CD14-positive monocyte (primary cell): ENCODE data around the gene TMUB1. TPM values are rescaled to one million over a fixed set of nuclear protein-coding genes. Genes with fewer than 3 reads are reported as not detected.
A peak's percentile ranks its signal among the peaks of the same experiment; 100 is the strongest.

Source experiments
- DNase-seq, 3 donors: peaks; one replicate each; pipeline ENCODE4 v3.0.0-alpha.2; 2011 to 2022
- H2AFZ ChIP-seq: 2 replicates; pipeline ENCODE4 v1.6.0; 2012; ENCODE audit warnings: mild to moderate bottlenecking, low read depth, low read length, inconsistent platforms; ENCODE audit not compliant: insufficient read depth, poor library complexity, severe bottlenecking
- H3K27ac ChIP-seq, 2 donors: 1 replicate in 1 of 2; 2 replicates in 1 of 2; pipeline ENCODE4 v1.5.1; 2012 to 2013; ENCODE audit warnings: low read length in 2 of 2, control low read depth in 1 of 2, inconsistent platforms in 1 of 2, low read depth in 1 of 2, mild to moderate bottlenecking in 1 of 2
- H3K27me3 ChIP-seq, 2 donors: one replicate each; pipeline versions ENCODE4 v1.6.0 to v1.6.1; 2011 to 2013; ENCODE audit warnings: low read length in 2 of 2; ENCODE audit not compliant: control insufficient read depth in 2 of 2, insufficient read depth in 2 of 2
- H3K36me3 ChIP-seq, 2 donors: replicated peaks in 1 of 2; 1 replicate in 1 of 2; 2 replicates in 1 of 2; pipeline versions ENCODE4 v1.5.1 to v1.6.1; 2012 to 2013; ENCODE audit warnings: low read length in 2 of 2, control low read depth in 1 of 2, inconsistent platforms in 1 of 2, mild to moderate bottlenecking in 1 of 2; ENCODE audit not compliant: insufficient read depth in 2 of 2, control insufficient read depth in 1 of 2
- H3K4me1 ChIP-seq, 2 donors: 1 replicate in 1 of 2; 2 replicates in 1 of 2; pipeline versions ENCODE4 v1.5.1 to v1.6.1; 2012 to 2013; ENCODE audit warnings: low read length in 2 of 2, control low read depth in 1 of 2, inconsistent platforms in 1 of 2, mild to moderate bottlenecking in 1 of 2, moderate library complexity in 1 of 2; ENCODE audit not compliant: insufficient read depth in 2 of 2, control insufficient read depth in 1 of 2
- H3K4me2 ChIP-seq: replicated peaks from 2 replicates; pipeline ENCODE3; 2012; ENCODE audit warnings: low read length, moderate library complexity, mild to moderate bottlenecking; ENCODE audit not compliant: poor library complexity, severe bottlenecking; ENCODE audit errors: extremely low read depth
- H3K4me3 ChIP-seq, 3 experiments: fragments of 200-600 bp in 1 of 3; sonication (generic) in 1 of 3; replicated peaks in 1 of 3; 1 replicate in 2 of 3; 2 replicates in 1 of 3; pipeline ENCODE4 v1.5.1; 2011 to 2013; ENCODE audit warnings: low read length in 3 of 3, mild to moderate bottlenecking in 3 of 3, control low read depth in 2 of 3, low read depth in 2 of 3, inconsistent platforms in 1 of 3, moderate library complexity in 1 of 3
- H3K79me2 ChIP-seq: 2 replicates; pipeline ENCODE4 v1.6.0; 2012; ENCODE audit warnings: mild to moderate bottlenecking, control low read depth, inconsistent platforms, low read length, moderate library complexity; ENCODE audit not compliant: insufficient read depth
- H3K9ac ChIP-seq: 2 replicates; pipeline ENCODE4 v1.6.0; 2017; ENCODE audit warnings: low read length, mild to moderate bottlenecking; ENCODE audit not compliant: insufficient read depth, poor library complexity, severe bottlenecking
- H3K9me3 ChIP-seq, 2 donors: replicated peaks in 1 of 2; 1 replicate in 1 of 2; 2 replicates in 1 of 2; pipeline versions ENCODE4 v1.5.1 to v1.6.1; 2012 to 2013; ENCODE audit warnings: low read length in 2 of 2, control low read depth in 1 of 2; ENCODE audit not compliant: control insufficient read depth in 1 of 2, insufficient read depth in 1 of 2
- H4K20me1 ChIP-seq: 2 replicates; pipeline ENCODE4 v1.6.0; 2012; ENCODE audit warnings: mild to moderate bottlenecking, low read length, control low read depth, moderate library complexity; ENCODE audit not compliant: insufficient read depth
- H3K27ac Mint-ChIP-seq, 7 donors: one replicate each; pipeline ENCODE4 v1.8.0; 2020; ENCODE audit warnings: mild to moderate bottlenecking in 7 of 7, mixed read lengths in 7 of 7, moderate library complexity in 6 of 7, inconsistent platforms in 2 of 7
- H3K27me3 Mint-ChIP-seq, 3 donors: one replicate each; pipeline ENCODE4 v1.8.0; 2021 to 2022; ENCODE audit warnings: low read depth in 3 of 3, mild to moderate bottlenecking in 3 of 3, mixed read lengths in 3 of 3, moderate library complexity in 3 of 3, inconsistent platforms in 1 of 3
- H3K36me3 Mint-ChIP-seq, 2 donors: one replicate each; pipeline ENCODE4 v1.8.0; 2020; ENCODE audit warnings: mixed read lengths in 2 of 2, inconsistent platforms in 1 of 2, mild to moderate bottlenecking in 1 of 2
- H3K4me1 Mint-ChIP-seq: one replicate; pipeline ENCODE4 v1.8.0; 2020; ENCODE audit warnings: mild to moderate bottlenecking, mixed read lengths
- H3K4me3 Mint-ChIP-seq, 2 donors: one replicate each; pipeline ENCODE4 v1.8.0; 2020; ENCODE audit warnings: mild to moderate bottlenecking in 2 of 2, mixed read lengths in 2 of 2, moderate library complexity in 1 of 2
- H3K9me3 Mint-ChIP-seq, 7 donors: one replicate each; pipeline ENCODE4 v1.8.0; 2020 to 2022; ENCODE audit warnings: mixed read lengths in 7 of 7, mild to moderate bottlenecking in 6 of 7, moderate library complexity in 6 of 7, inconsistent platforms in 2 of 7
- CTCF ChIP-seq: fragments of 200-600 bp; IDR thresholded peaks from one replicate; pipeline ENCODE4 v1.8.0; 2022; ENCODE audit warnings: antibody characterized with exemption, mild to moderate bottlenecking
- WGBS: methylation state at CpG from one replicate; pipeline ENCODE4 v1.1.5; 2013; ENCODE audit warnings: missing lambda C conversion rate; ENCODE audit not compliant: insufficient coverage; 5-methylcytosine and 5-hydroxymethylcytosine counted together
- intact Hi-C, 2 donors: fragments of 100-400 bp; cut with micrococcal nuclease; formaldehyde crosslinking; loops; one replicate each; pipeline versions ENCODE4 v1.15.0 to v1.15.1; 2023
- polyA plus RNA-seq, 3 donors: library from polyadenylated mRNA; depleted of rRNA in 1 of 3; unstranded in 2 of 3; stranded (reverse) in 1 of 3; fragments of 300-500 nt in 2 of 3; fragments of >200 nt in 1 of 3; fragmentation: Illumina TruSeq in 2 of 3; gene quantifications; 1 replicate in 2 of 3; 2 replicates in 1 of 3; pipeline ENCODE4 v1.2.3, GENCODE V29; 2012 to 2021

The TMUB1 gene
- polyA plus RNA-seq, 3 donors, result 17.4 to 28.2 (median 19.8) TPM

- no peak overlapping the region for H3K27ac ChIP-seq
- H3K27me3 ChIP-seq, result peaks cover 2 to 21% of the 10 kb centered on the region in 2 donors
- no peak overlapping the region for H3K9ac ChIP-seq
- no peak for TF ChIP-seq CTCF
- H3K4me1 ChIP-seq, result peaks cover 3 to 7% of the 10 kb centered on the region in 2 donors
- no peak overlapping the region for H3K27ac Mint-ChIP-seq
- H3K4me3 Mint-ChIP-seq, result peak overlapping the region in 1 of 2 donors; percentile 70
- H3K79me2 ChIP-seq, result peaks cover 14% of the 10 kb centered on the region
- 10% methylated on average over 111 of the region's 114 CpGs for WGBS
- H4K20me1 ChIP-seq, result peaks cover 92% of the 10 kb centered on the region
- no peak for DNase-seq
- H3K9me3 ChIP-seq, result no peaks in the 10 kb centered on the region
- no peak overlapping the region for H3K4me2 ChIP-seq
- peaks cover 7% of the 10 kb centered on the region for H3K4me1 Mint-ChIP-seq
- no peak overlapping the region for H3K4me3 ChIP-seq
- H3K36me3 Mint-ChIP-seq, result peaks cover 44 to 61% of the 10 kb centered on the region in 2 donors
- intact Hi-C loops, result loop anchor here in 1 of 2 donors (10.0 kb wide), 1 partner anchor 220 kb away; no protein-coding TSS in a partner anchor
- H3K27me3 Mint-ChIP-seq, result peaks cover 22 to 32% (median 22%) of the 10 kb centered on the region in 3 donors
- peaks cover 0 to 4% (median 2%) of the 10 kb centered on the region in 7 donors for H3K9me3 Mint-ChIP-seq
- peaks cover 22 to 44% of the 10 kb centered on the region in 2 donors for H3K36me3 ChIP-seq
- H2AFZ ChIP-seq, result no peak overlapping the region
Observed at GRCh38 chr7:151115121-151115835, 32.0 kb upstream of the TMUB1 start.

DNA sequence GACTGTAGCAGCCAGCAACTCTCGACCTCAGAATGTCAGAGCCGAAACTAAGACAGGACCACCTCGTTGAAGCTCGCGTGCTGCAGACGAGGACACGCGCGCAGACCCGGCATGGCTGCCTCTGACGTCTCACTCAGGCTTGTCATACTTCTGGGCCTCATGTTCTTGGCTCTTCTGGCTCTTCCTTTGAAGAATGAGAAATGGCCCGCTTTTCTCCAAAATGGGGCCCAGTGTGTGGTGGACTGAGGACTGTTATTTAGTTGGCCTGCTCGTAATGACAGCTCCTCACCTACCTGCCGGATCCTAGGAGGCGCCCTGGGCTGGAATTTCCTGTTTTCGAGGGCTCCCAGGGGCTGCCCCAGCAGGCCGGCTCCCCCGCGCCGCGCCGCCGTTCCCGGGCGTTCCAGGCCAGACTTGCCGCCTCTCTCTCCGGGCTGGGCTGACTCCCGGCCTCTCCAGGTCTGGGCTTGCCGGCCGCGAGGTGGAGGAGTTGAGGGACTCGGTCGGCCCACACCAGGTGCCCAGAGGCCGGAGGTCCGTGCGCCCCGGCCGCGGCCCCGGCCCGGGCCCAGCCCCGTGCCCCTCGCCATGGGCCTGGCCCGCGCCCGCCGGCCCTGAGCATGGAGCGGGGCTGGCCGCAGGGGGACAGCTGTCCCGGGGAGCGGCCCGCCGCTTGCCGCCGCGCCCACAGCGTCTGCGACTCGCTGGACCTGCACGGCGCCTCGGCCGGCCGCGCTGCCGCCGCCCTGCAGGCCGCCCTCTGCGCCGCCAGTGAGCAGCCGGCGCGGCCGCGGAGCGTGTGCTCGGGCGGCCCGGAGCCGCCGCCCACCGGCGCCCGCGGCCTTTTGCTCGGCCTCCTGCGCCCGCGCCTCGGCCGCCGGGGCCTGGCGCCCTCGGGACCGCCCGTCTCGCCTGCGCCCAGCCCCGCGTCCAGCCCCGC is 31.1 kb upstream of the TMUB1 start:
- H3K27ac ChIP-seq, result no peak overlapping the region
- peaks cover 22 to 32% (median 22%) of the 10 kb centered on the region in 3 donors for H3K27me3 Mint-ChIP-seq
- intact Hi-C loops, result loop anchor here (5.0 to 10.0 kb wide), 6 partner anchors 37 to 220 kb away; partner anchors contain the start of gene ABCB8 (in 1 of the 2)
- peaks cover 12% of the 10 kb centered on the region for H3K4me1 Mint-ChIP-seq
- H3K4me1 ChIP-seq, result peaks cover 3 to 7% of the 10 kb centered on the region in 2 donors
- no peak overlapping the region for H3K4me3 ChIP-seq
- H4K20me1 ChIP-seq, result peaks cover 92% of the 10 kb centered on the region
- H3K79me2 ChIP-seq, result peaks cover 14% of the 10 kb centered on the region
- no peak overlapping the region for H2AFZ ChIP-seq
- H3K27me3 ChIP-seq, result peaks cover 2 to 21% of the 10 kb centered on the region in 2 donors
- H3K36me3 Mint-ChIP-seq, result peaks cover 36 to 52% of the 10 kb centered on the region in 2 donors
- no peak overlapping the region for H3K9ac ChIP-seq
- no peak overlapping the region for H3K4me2 ChIP-seq
- TF ChIP-seq CTCF, result no peak
- peak overlapping the region in 1 of 2 donors; percentile 64 for H3K4me3 Mint-ChIP-seq
- WGBS, result 38% methylated on average over 101 of the region's 101 CpGs
- DNase-seq, result no peak
- peaks cover 13 to 36% of the 10 kb centered on the region in 2 donors for H3K36me3 ChIP-seq
- H3K9me3 Mint-ChIP-seq, result peaks cover 0 to 4% (median 2%) of the 10 kb centered on the region in 7 donors
- no peaks in the 10 kb centered on the region for H3K9me3 ChIP-seq
- no peak overlapping the region for H3K27ac Mint-ChIP-seq
